Chondrocyte (in vitro differentiated cells): Measurements from ENCODE around the gene SFMBT2. TPM values are rescaled to one million over a fixed set of nuclear protein-coding genes. Genes with fewer than 3 reads are reported as not detected.

ENCODE experiments used
- DNase-seq: peaks from one replicate; pipeline ENCODE4 v3.0.0; 2021; ENCODE audit warnings: mixed read lengths, low spot score
- H3K27ac Mint-ChIP-seq: one replicate; pipeline ENCODE4 v1.8.0; 2021; ENCODE audit warnings: mild to moderate bottlenecking, moderate library complexity, mixed read lengths; ENCODE audit not compliant: unreplicated experiment
- H3K27me3 Mint-ChIP-seq: 2 replicates; pipeline ENCODE4 v1.8.0; 2021; ENCODE audit warnings: low read depth, mixed read lengths
- H3K36me3 Mint-ChIP-seq: 2 replicates; pipeline ENCODE4 v1.8.0; 2021; ENCODE audit warnings: low read depth, mixed read lengths
- H3K4me1 Mint-ChIP-seq: 2 replicates; pipeline ENCODE4 v1.8.0; 2021; ENCODE audit warnings: low read depth, mild to moderate bottlenecking, mixed read lengths
- H3K4me3 Mint-ChIP-seq: one replicate; pipeline ENCODE4 v1.8.0; 2021; ENCODE audit warnings: mild to moderate bottlenecking, moderate library complexity, mixed read lengths; ENCODE audit not compliant: unreplicated experiment
- H3K9me3 Mint-ChIP-seq: 2 replicates; pipeline ENCODE4 v1.8.0; 2021; ENCODE audit warnings: low read depth, mixed read lengths
- total RNA-seq: library from RNA; stranded (reverse); gene quantifications from 3 replicates; pipeline ENCODE4 v1.2.1, GENCODE V29; 2021
- TF ChIP-seq, protein P1 (sequence below): fragments of 200-600 bp; sonication (generic); IDR thresholded peaks from 2 replicates; pipeline ENCODE4 v1.5.0; 2021; ENCODE audit warnings: antibody characterized with exemption, mild to moderate bottlenecking, moderate library complexity

The SFMBT2 gene
- total RNA-seq, 1 donor from 2014 or later, result 1.9 TPM

- Mint-ChIP-seq H3K36me3 (no peaks in the 10 kb centered on the region), H3K4me3 (no peak overlapping the region), H3K27ac (no peak overlapping the region), H3K27me3 (no peaks in the 10 kb centered on the region), H3K9me3 (no peaks in the 10 kb centered on the region), H3K4me1 (peaks cover 12% of the 10 kb centered on the region)
- no peak for DNase-seq
- TF ChIP-seq, protein P1, sequence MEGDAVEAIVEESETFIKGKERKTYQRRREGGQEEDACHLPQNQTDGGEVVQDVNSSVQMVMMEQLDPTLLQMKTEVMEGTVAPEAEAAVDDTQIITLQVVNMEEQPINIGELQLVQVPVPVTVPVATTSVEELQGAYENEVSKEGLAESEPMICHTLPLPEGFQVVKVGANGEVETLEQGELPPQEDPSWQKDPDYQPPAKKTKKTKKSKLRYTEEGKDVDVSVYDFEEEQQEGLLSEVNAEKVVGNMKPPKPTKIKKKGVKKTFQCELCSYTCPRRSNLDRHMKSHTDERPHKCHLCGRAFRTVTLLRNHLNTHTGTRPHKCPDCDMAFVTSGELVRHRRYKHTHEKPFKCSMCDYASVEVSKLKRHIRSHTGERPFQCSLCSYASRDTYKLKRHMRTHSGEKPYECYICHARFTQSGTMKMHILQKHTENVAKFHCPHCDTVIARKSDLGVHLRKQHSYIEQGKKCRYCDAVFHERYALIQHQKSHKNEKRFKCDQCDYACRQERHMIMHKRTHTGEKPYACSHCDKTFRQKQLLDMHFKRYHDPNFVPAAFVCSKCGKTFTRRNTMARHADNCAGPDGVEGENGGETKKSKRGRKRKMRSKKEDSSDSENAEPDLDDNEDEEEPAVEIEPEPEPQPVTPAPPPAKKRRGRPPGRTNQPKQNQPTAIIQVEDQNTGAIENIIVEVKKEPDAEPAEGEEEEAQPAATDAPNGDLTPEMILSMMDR, result no peak
Measured at GRCh38 chr10:7283246-7283645, 127.6 kb downstream of the SFMBT2 start.

DNA sequence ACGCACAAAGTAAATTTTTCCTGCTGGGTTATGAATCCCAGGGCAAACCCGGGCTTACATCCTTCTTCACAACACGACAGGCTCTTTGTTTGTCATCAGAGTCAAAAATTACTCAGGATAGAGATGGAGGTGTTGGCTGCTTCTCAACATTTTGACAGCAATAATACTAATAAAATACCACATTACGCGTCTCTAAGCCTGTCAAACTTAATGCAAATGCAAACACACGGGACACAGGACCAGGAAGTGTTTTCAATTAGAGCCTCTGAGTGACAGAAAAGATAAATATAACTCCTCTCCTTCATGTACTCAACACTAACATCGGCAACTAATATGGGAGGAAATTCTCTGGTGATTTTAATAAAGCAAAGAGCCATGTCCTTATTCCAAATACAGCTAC lies 128.4 kb downstream of the SFMBT2 start:
- Mint-ChIP-seq H3K36me3 (no peaks in the 10 kb centered on the region), H3K27ac (no peak overlapping the region), H3K4me1 (peaks cover 12% of the 10 kb centered on the region), H3K9me3 (no peaks in the 10 kb centered on the region), H3K27me3 (no peaks in the 10 kb centered on the region), H3K4me3 (no peak overlapping the region)
- TF ChIP-seq, protein P1, result no peak
- no peak for DNase-seq

- peaks cover 12% of the 10 kb centered on the region for H3K4me1 Mint-ChIP-seq
- no peaks in the 10 kb centered on the region for H3K27me3 Mint-ChIP-seq
- H3K4me3 Mint-ChIP-seq, result no peak overlapping the region
- TF ChIP-seq, protein P1, result peak; percentile 21
- no peak for DNase-seq
- no peaks in the 10 kb centered on the region for H3K9me3 Mint-ChIP-seq
- H3K36me3 Mint-ChIP-seq, result no peaks in the 10 kb centered on the region
- H3K27ac Mint-ChIP-seq, result no peak overlapping the region
Measured at GRCh38 chr10:7281429-7281828, 129.4 kb downstream of the SFMBT2 start.

DNA sequence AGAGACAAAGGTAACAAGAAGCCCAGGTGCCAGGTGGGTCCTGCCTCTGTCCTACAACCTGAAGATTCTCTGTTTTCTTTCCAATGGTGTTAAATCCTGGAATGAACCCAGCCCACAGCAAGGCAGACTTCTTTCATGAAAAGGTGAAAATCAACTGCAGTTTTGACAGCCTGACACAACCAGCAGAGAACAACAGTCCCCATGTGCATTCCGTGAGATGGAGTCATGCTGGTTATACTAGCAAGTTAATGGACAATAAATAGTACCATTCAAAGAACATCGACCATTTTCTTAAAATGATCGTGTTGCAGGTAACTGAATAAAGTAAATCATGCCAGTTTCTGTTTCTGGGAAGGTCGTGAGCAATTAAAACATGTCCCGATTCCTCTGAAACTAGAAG lies 131.5 kb downstream of the SFMBT2 start:
- Mint-ChIP-seq H3K27me3 (no peaks in the 10 kb centered on the region), H3K9me3 (no peaks in the 10 kb centered on the region), H3K36me3 (no peaks in the 10 kb centered on the region), H3K4me3 (no peak overlapping the region), H3K4me1 (no peaks in the 10 kb centered on the region), H3K27ac (no peak overlapping the region)
- DNase-seq, result no peak
- TF ChIP-seq, protein P1, result no peak

DNA sequence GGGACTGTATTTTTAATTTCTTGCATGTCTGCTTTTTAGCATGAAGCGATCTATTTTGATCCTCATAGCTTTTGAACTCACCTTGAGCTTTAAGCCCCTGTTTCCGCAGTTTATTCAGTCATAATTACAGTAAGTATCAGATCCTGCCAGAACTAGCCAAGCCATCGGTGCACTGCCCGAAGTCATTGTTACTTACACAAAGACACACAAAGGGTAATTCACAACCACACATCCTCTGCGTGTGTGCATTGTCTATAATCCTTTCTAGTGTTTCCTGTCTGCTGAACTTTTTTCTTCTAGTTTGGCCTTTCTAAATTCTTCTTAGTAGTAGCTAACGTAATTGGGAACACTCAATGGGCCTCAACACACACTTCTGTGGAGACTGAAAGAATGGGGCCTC lies 133.0 kb downstream of the SFMBT2 start:
- TF ChIP-seq, protein P1, result no peak
- H3K4me3 Mint-ChIP-seq, result no peak overlapping the region
- no peak overlapping the region for H3K27ac Mint-ChIP-seq
- no peaks in the 10 kb centered on the region for H3K27me3 Mint-ChIP-seq
- H3K4me1 Mint-ChIP-seq, result no peaks in the 10 kb centered on the region
- H3K36me3 Mint-ChIP-seq, result no peaks in the 10 kb centered on the region
- DNase-seq, result no peak
- no peaks in the 10 kb centered on the region for H3K9me3 Mint-ChIP-seq
